K562 (cell line): ENCODE data around the gene RBM45. TPM values are rescaled to one million over a fixed set of nuclear protein-coding genes. Genes with fewer than 3 reads are reported as not detected.
A peak's percentile ranks its signal among the peaks of the same experiment; 100 is the strongest.

ENCODE experiments used
- C11orf30 ChIP-seq: fragments of 450-650 bp; IDR thresholded peaks from 2 replicates; pipeline ENCODE4 v1.6.1; 2016; ENCODE audit warnings: low read depth, mild to moderate bottlenecking
- FOS ChIP-seq: IDR thresholded peaks from 3 replicates; pipeline ENCODE4 v1.6.1; 2011; ENCODE audit not compliant: insufficient read length; ENCODE audit errors: extremely low read depth
- GATAD2B ChIP-seq: fragments of 450-650 bp; IDR thresholded peaks from 2 replicates; pipeline ENCODE4 v1.6.1; 2017; ENCODE audit warnings: mild to moderate bottlenecking, borderline replicate concordance
- POLR2H ChIP-seq: IDR thresholded peaks from 2 replicates; pipeline ENCODE4 v1.6.1; 2016; ENCODE audit warnings: missing genetic modification characterization, low read depth, mild to moderate bottlenecking, control low read depth, missing compliant biosample characterization, moderate library complexity
- SMC3 ChIP-seq: conservative IDR thresholded peaks from 2 replicates; pipeline ENCODE4 v1.6.1; 2011; ENCODE audit warnings: low read depth, low read length, improper control_type of control experiment; ENCODE audit not compliant: insufficient read depth
- SPI1 ChIP-seq: IDR thresholded peaks from 2 replicates; pipeline ENCODE4 v1.6.1; 2011; ENCODE audit warnings: low read depth, low read length, control low read depth, borderline replicate concordance
- ZNF263 ChIP-seq: sonication (generic); formaldehyde crosslinking; IDR thresholded peaks from 2 replicates; pipeline ENCODE4 v1.8.0; 2022; ENCODE audit warnings: mild to moderate bottlenecking, missing genetic modification reagents, borderline replicate concordance
- ZNF316 ChIP-seq: fragments of 450-650 bp; IDR thresholded peaks from 2 replicates; pipeline ENCODE4 v1.6.1; 2016
- polyA plus RNA-seq, 8 experiments: library from polyadenylated mRNA; depleted of rRNA in 4 of 8; stranded (reverse) in 5 of 8; unstranded in 3 of 8; fragments of >200 nt; fragmentation: Nextera tagmentation in 2 of 8; fragmentation: Illumina TruSeq in 1 of 8; extraction: Ambion mirVana in 2 of 8; extraction: Trizol in 1 of 8; gene quantifications; 2 replicates each; pipeline versions ENCODE4 v1.2.1 to v1.2.3, GENCODE V29; 2011 to 2014; ENCODE audit warnings: inconsistent platforms in 1 of 8, missing spikeins in 1 of 8
- total RNA-seq, 7 experiments: library from RNA; depleted of rRNA in 6 of 7; stranded (reverse); fragments of >200 nt in 6 of 7; fragmentation: Illumina TruSeq in 2 of 7; extraction: Trizol in 2 of 7; gene quantifications; 2 replicates each; pipeline versions ENCODE4 v1.2.1 to v1.2.3, GENCODE V29; 2011 to 2021; ENCODE audit warnings: low replicate concordance in 1 of 7
- TF ChIP-seq, protein P1 (sequence below), 2 experiments: fragments of 450-650 bp; formaldehyde crosslinking in 1 of 2; IDR thresholded peaks; 2 replicates each; pipeline versions ENCODE4 v1.4.0 to v1.6.1; 2014 to 2020; ENCODE audit warnings: mild to moderate bottlenecking in 2 of 2, borderline replicate concordance in 1 of 2, low read depth in 1 of 2
- TF ChIP-seq, protein P2 (sequence below): IDR thresholded peaks from 2 replicates; pipeline ENCODE4 v1.6.1; 2012; ENCODE audit warnings: low read depth, low read length, improper control_type of control experiment, borderline replicate concordance
- TF ChIP-seq, protein P3 (sequence below), 3 experiments: IDR thresholded peaks in 2 of 3; conservative IDR thresholded peaks in 1 of 3; 2 replicates each; pipeline ENCODE4 v1.5.1; 2011 to 2012; ENCODE audit warnings: low read length in 3 of 3, mild to moderate bottlenecking in 3 of 3, control low read depth in 2 of 3, improper control_type of control experiment in 1 of 3, inconsistent platforms in 1 of 3, low read depth in 1 of 3, mixed read lengths in 1 of 3, moderate library complexity in 1 of 3; ENCODE audit not compliant: insufficient read depth in 2 of 3
- TF ChIP-seq, protein P4 (sequence below): IDR thresholded peaks from 2 replicates; pipeline ENCODE4 v1.6.1; 2011; ENCODE audit warnings: borderline replicate concordance, low read depth, mild to moderate bottlenecking, moderate library complexity, low read length; ENCODE audit not compliant: insufficient read depth, poor library complexity, severe bottlenecking

RBM45 gene
- total and polyA plus RNA-seq, 9 of the 15 experiments (the other 6 are each of a cell fraction or from before 2014, with no cell fraction given), result 6.7 to 22.0 (median 15.0) TPM

DNA sequence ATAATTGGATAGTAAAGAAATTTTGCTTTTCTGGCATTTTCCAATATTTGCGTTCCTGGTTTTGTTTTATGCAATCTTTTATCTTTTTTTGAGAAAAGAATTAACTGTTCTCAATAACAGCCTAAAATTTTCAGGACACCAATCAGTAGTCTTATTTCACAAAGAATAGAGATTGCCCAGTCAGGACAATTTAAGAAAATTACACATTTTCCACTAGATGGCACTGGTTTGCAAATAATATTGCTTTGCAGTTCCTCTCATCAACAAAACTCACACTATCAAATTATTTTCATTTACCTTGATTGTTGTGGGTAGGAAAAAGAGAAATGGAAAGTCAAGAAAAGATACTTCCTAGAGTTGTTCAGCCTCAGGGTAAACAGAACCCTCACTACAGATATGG lies 2.4 kb upstream of the RBM45 start (continued):
- TF ChIP-seq, protein P1, sequence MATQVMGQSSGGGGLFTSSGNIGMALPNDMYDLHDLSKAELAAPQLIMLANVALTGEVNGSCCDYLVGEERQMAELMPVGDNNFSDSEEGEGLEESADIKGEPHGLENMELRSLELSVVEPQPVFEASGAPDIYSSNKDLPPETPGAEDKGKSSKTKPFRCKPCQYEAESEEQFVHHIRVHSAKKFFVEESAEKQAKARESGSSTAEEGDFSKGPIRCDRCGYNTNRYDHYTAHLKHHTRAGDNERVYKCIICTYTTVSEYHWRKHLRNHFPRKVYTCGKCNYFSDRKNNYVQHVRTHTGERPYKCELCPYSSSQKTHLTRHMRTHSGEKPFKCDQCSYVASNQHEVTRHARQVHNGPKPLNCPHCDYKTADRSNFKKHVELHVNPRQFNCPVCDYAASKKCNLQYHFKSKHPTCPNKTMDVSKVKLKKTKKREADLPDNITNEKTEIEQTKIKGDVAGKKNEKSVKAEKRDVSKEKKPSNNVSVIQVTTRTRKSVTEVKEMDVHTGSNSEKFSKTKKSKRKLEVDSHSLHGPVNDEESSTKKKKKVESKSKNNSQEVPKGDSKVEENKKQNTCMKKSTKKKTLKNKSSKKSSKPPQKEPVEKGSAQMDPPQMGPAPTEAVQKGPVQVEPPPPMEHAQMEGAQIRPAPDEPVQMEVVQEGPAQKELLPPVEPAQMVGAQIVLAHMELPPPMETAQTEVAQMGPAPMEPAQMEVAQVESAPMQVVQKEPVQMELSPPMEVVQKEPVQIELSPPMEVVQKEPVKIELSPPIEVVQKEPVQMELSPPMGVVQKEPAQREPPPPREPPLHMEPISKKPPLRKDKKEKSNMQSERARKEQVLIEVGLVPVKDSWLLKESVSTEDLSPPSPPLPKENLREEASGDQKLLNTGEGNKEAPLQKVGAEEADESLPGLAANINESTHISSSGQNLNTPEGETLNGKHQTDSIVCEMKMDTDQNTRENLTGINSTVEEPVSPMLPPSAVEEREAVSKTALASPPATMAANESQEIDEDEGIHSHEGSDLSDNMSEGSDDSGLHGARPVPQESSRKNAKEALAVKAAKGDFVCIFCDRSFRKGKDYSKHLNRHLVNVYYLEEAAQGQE (IDR thresholded peaks at IDR 0.05; ENCODE audit: borderline replicate concordance), result peak; percentile 62; the same call in 1 of the 2 replicates
- TF ChIP-seq, protein P1 (CRISPR knock-in tag; IDR thresholded peaks at IDR 0.05; ENCODE audit: low read depth), result no peak
- TF ChIP-seq C11orf30 (peak; percentile 62), SMC3 (peak; percentile 69), POLR2H (tag) (0 out of 2 replicates have a peak, but pooled peaks have one; percentile 40), ZNF263 (CRISPR knock-in tag) (no peak), ZNF316 (peak; percentile 78), SPI1 (0 out of 2 replicates have a peak, but pooled peaks have one; percentile 30), GATAD2B (0 out of 2 replicates have a peak, but pooled peaks have one; percentile 28), FOS (no peak)
- TF ChIP-seq, protein P2, sequence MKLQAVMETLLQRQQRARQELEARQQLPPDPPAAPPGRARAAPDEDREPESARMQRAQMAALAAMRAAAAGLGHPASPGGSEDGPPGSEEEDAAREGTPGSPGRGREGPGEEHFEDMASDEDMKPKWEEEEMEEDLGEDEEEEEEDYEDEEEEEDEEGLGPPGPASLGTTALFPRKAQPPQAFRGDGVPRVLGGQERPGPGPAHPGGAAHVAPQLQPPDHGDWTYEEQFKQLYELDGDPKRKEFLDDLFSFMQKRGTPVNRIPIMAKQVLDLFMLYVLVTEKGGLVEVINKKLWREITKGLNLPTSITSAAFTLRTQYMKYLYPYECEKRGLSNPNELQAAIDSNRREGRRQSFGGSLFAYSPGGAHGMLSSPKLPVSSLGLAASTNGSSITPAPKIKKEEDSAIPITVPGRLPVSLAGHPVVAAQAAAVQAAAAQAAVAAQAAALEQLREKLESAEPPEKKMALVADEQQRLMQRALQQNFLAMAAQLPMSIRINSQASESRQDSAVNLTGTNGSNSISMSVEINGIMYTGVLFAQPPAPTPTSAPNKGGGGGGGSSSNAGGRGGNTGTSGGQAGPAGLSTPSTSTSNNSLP, result peak; percentile 70; the same call in 1 of the 2 replicates
- TF ChIP-seq, protein P3, sequence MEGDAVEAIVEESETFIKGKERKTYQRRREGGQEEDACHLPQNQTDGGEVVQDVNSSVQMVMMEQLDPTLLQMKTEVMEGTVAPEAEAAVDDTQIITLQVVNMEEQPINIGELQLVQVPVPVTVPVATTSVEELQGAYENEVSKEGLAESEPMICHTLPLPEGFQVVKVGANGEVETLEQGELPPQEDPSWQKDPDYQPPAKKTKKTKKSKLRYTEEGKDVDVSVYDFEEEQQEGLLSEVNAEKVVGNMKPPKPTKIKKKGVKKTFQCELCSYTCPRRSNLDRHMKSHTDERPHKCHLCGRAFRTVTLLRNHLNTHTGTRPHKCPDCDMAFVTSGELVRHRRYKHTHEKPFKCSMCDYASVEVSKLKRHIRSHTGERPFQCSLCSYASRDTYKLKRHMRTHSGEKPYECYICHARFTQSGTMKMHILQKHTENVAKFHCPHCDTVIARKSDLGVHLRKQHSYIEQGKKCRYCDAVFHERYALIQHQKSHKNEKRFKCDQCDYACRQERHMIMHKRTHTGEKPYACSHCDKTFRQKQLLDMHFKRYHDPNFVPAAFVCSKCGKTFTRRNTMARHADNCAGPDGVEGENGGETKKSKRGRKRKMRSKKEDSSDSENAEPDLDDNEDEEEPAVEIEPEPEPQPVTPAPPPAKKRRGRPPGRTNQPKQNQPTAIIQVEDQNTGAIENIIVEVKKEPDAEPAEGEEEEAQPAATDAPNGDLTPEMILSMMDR (IDR thresholded peaks at IDR 0.05 in 2 of 3, conservative IDR thresholded peaks at IDR 0.05 in 1 of 3; ENCODE audit: insufficient read depth in 2 of 3, low read depth in 1 of 3, low read length in 3 of 3), result peak; percentile 53 to 84 (median 59); a peak in 4 of 6 replicates
- TF ChIP-seq, protein P4, sequence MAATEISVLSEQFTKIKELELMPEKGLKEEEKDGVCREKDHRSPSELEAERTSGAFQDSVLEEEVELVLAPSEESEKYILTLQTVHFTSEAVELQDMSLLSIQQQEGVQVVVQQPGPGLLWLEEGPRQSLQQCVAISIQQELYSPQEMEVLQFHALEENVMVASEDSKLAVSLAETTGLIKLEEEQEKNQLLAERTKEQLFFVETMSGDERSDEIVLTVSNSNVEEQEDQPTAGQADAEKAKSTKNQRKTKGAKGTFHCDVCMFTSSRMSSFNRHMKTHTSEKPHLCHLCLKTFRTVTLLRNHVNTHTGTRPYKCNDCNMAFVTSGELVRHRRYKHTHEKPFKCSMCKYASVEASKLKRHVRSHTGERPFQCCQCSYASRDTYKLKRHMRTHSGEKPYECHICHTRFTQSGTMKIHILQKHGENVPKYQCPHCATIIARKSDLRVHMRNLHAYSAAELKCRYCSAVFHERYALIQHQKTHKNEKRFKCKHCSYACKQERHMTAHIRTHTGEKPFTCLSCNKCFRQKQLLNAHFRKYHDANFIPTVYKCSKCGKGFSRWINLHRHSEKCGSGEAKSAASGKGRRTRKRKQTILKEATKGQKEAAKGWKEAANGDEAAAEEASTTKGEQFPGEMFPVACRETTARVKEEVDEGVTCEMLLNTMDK, result no peak
